WERI-Rb-1 (cell line): ENCODE results near the gene C1orf21.
"Not testable (repeated sequence)": the region's sequence is repeated elsewhere in the genome, so short reads cannot be mapped to it uniquely, and the experiment has no call there.

ENCODE experiments used
- DNase-seq: peaks from one replicate; pipeline ENCODE4 v3.0.0-alpha.2; 2020
- H3K27ac ChIP-seq: fragments of 250-450 bp; sonication (Bioruptor Pico); 2 replicates; pipeline ENCODE4 v1.5.1; 2020; ENCODE audit warnings: mild to moderate bottlenecking, moderate library complexity
- H3K27me3 ChIP-seq: fragments of 250-450 bp; sonication (Bioruptor Pico); 2 replicates; pipeline ENCODE4 v1.5.1; 2021; ENCODE audit warnings: mild to moderate bottlenecking, low read depth, moderate library complexity; ENCODE audit not compliant: insufficient read depth, severe bottlenecking
- H3K36me3 ChIP-seq: fragments of 250-450 bp; sonication (Bioruptor Pico); 2 replicates; pipeline ENCODE4 v1.5.1; 2020; ENCODE audit warnings: mild to moderate bottlenecking, moderate library complexity
- H3K4me3 ChIP-seq: 2 replicates; pipeline ENCODE4 v1.5.1; 2011; ENCODE audit warnings: low read depth, mild to moderate bottlenecking, control low read depth, low read length
- H3K9me3 ChIP-seq: fragments of 250-450 bp; sonication (Bioruptor Pico); 2 replicates; pipeline ENCODE4 v1.5.1; 2021; ENCODE audit warnings: mild to moderate bottlenecking, moderate library complexity; ENCODE audit not compliant: severe bottlenecking
- TF ChIP-seq, protein P1 (sequence below): IDR thresholded peaks from 2 replicates; pipeline ENCODE4 v1.5.1; 2011; ENCODE audit warnings: low read depth, mild to moderate bottlenecking, control low read depth, inconsistent platforms, low read length

The C1orf21 gene, protein sequence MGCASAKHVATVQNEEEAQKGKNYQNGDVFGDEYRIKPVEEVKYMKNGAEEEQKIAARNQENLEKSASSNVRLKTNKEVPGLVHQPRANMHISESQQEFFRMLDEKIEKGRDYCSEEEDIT

DNA sequence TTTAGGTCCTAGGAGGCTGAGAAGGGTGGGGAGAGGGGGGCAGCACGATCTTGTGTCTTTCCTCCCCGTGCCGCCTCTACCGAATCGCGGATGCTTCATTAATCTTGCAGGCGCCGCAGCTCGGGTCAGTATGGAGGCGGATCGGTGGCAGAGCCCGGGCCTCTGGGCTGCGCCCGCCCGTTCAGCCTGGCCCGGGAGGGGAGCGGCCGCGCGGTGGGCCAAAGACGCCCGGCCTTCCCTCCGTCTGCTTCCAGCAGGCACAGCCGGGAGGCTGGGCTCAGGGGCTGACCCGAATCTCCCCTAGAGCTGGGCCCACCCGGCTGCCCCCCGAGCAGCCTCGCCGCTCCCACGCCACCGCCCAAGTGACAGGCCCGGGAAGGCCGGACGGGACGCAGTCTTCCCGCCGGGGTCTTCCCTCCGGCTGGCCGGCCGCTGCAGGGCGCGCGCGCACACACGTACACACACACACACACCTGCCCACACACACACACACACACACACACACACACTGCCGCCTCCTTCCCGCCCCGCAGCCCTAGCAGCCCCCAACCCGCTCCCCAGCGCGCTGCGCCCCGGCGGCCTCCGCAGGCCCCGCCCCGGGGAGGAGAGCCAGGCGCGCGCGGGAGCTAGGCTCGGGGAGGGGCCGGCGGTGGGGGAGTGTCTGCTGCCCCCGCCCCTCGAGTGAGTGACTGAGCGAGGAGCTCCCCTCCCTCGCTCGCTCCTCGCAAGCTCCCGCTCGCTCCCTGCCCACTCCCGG lies at the start of gene C1orf21:
Gene C1orf21, plus strand, starts transcription at position 718 of the 757 bp plus-strand sequence. CDS start 90,481 bp downstream, outside the sequence.
- TF ChIP-seq, protein P1, sequence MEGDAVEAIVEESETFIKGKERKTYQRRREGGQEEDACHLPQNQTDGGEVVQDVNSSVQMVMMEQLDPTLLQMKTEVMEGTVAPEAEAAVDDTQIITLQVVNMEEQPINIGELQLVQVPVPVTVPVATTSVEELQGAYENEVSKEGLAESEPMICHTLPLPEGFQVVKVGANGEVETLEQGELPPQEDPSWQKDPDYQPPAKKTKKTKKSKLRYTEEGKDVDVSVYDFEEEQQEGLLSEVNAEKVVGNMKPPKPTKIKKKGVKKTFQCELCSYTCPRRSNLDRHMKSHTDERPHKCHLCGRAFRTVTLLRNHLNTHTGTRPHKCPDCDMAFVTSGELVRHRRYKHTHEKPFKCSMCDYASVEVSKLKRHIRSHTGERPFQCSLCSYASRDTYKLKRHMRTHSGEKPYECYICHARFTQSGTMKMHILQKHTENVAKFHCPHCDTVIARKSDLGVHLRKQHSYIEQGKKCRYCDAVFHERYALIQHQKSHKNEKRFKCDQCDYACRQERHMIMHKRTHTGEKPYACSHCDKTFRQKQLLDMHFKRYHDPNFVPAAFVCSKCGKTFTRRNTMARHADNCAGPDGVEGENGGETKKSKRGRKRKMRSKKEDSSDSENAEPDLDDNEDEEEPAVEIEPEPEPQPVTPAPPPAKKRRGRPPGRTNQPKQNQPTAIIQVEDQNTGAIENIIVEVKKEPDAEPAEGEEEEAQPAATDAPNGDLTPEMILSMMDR: no peak
- Histone ChIP-seq H3K27me3 (no peaks in the 10 kb centered on the region), H3K36me3 (no peaks in the 10 kb centered on the region), H3K9me3 (no peaks in the 10 kb centered on the region), H3K27ac (peak within 1 kb of the TSS; percentile 86), H3K4me3 (peak within 1 kb of the TSS; percentile 61)
- peak; percentile 92 for DNase-seq

DNA sequence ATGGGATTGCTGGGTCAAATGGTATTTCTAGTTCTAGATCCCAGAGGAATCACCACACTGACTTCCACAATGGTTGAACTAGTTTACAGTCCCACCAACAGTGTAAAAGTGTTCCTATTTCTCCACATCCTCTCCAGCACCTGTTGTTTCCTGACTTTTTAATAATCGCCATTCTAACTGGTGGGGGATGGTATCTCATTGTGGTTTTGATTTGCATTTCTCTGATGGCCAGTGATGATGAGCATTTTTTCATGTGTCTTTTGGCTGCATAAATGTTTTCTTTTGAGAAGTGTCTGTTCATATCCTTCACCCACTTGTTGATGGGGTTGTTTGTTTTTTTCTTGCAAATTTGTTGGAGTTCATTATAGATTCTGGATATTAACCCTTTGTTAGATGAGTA lies 49.0 kb upstream of the C1orf21 start:
- not testable (repeated sequence) for H3K36me3 ChIP-seq, H3K4me3 ChIP-seq, H3K27me3 ChIP-seq, H3K9me3 ChIP-seq, H3K27ac ChIP-seq, DNase-seq

DNA sequence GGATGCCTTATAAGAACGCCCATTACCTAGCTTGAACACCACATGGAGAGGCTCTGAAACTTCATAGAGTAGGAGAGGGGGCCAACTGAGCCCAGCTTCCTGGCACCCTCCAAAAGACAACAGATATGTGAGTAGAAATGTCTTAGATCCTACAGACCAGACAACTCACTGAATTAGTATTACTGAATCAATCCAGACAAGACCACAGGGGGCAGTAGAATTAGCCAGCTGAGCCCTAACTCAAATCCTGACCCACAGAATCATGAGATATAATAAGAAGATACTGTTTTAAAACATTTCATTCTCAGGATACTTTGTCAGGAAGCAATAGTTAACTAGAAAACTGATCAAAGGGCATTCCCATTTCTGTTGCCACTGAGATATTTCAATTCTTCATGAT lies 45.8 kb upstream of the C1orf21 start:
- H3K27me3 ChIP-seq: no peaks in the 10 kb centered on the region
- TF ChIP-seq, protein P1: peak; percentile 15; the same call in 1 of the 2 replicates
- H3K27ac ChIP-seq: no peak overlapping the region
- H3K36me3 ChIP-seq: no peaks in the 10 kb centered on the region
- no peak for DNase-seq
- no peaks in the 10 kb centered on the region for H3K9me3 ChIP-seq
- H3K4me3 ChIP-seq: no peak overlapping the region

DNA sequence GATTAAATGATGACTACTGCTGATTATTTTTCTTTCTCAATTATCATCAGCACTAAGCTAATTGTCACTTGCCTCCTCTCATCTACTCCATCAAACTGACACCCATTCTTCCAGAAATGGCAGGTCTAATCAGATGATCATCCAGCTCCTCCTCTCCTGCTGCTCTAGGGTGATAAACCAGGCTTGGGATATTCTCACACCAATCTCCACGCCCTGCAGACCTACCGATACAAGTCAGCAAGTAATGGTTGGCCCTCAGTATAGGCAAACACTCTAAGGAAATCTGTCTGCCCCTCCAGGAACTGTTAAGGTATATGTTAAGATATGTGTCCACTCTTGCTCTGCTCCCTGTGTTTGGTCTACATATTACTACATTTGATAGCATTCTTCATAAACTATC lies 36.3 kb upstream of the C1orf21 start:
- TF ChIP-seq, protein P1: no peak
- no peak overlapping the region for H3K4me3 ChIP-seq
- H3K27ac ChIP-seq: no peak overlapping the region
- H3K27me3 ChIP-seq: no peaks in the 10 kb centered on the region
- no peak for DNase-seq
- H3K36me3 ChIP-seq: no peaks in the 10 kb centered on the region
- H3K9me3 ChIP-seq: no peaks in the 10 kb centered on the region

DNA sequence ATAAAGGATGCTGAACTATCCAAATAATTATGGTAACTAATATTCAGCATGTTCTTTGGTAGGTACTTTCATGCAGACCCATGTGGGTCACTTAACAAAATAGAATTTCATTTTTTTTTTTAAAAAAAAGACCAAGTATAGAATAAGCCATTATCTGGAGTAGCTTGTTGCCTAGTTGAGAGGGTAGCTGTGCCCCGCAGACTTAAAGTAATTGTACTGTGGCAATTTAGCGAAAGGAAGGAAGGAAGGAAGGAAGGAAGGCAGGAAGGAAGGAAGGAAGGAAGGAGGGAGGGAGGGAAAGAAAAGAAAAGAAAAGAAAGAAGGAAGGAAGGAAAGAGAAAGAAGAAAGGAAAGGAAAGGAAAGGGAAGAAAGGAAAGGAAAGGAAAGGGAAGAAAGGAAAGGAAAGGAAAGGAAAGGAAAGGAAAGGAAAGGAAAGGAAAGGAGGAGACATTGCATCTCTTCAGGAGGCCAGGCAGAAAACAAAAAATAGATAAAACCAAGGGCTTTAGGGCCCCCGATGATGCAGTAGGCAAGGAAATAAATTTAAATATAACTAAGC lies 35.3 kb upstream of the C1orf21 start:
- no peak overlapping the region for H3K27ac ChIP-seq
- H3K36me3 ChIP-seq: no peaks in the 10 kb centered on the region
- TF ChIP-seq, protein P1: no peak
- no peaks in the 10 kb centered on the region for H3K27me3 ChIP-seq
- no peak overlapping the region for H3K4me3 ChIP-seq
- no peak for DNase-seq
- no peaks in the 10 kb centered on the region for H3K9me3 ChIP-seq

DNA sequence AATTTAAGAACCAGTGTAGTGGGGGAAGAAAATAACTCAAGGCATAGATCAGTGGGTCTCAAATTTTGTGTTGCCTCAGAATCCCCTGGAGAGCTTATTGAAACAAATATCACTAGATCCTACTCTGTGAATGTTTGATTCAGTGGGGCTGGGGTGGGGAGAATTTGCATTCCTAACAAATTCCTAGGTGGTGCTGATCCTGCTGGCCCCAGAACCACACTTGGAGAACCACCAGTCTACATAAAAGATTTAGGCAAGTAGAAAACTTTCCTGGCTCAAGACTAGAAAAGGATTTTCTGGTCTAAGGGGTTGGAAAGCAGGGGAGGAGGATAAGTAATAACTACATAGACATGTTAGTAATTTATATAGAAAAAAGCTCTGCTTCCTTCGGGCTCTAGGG lies 34.1 kb upstream of the C1orf21 start:
- Histone ChIP-seq H3K27ac (no peak overlapping the region), H3K4me3 (no peak overlapping the region), H3K9me3 (no peaks in the 10 kb centered on the region), H3K27me3 (no peaks in the 10 kb centered on the region), H3K36me3 (no peaks in the 10 kb centered on the region)
- TF ChIP-seq, protein P1: no peak
- no peak for DNase-seq
